Measurements from ENCODE around the gene LRRC18. TPM values are rescaled to one million over a fixed set of nuclear protein-coding genes. Genes with fewer than 3 reads are reported as not detected.

Gene LRRC18
- not detected in 2 replicates for total RNA-seq (2021)
- long read RNA-seq = 0 reads

GRCh38 chr10:48939790-48940325 lies at the start of gene LRRC18:
LRRC18 (minus strand) TSS chr10:48939840; CDS start chr10:48914155, 25,685 bp downstream.
- Mint-ChIP-seq H3K9me3 (no peaks in the 10 kb centered on the region), H3K4me1 (peaks cover 4 to 11% of the 10 kb centered on the region in 2 experiments; a peak in 3 of 4 replicates), H3K27ac (no peak within 1 kb of the TSS), H3K36me3 (ENCODE audit: insufficient read depth in 1 of 3, low read depth in 3 of 3) (no peaks in the 10 kb centered on the region), H3K4me3 (no peak within 1 kb of the TSS), H3K27me3 (ENCODE audit: low read depth) (peaks cover 3% of the 10 kb centered on the region; the same call in 1 of the 2 replicates)
- Histone ChIP-seq H3K27ac (ENCODE audit: insufficient read length, low read depth, low read length) (no peak within 1 kb of the TSS), H4K5ac (ENCODE audit: insufficient read length, low read depth, low read length) (no peak within 1 kb of the TSS), H3T11ph (ENCODE audit: low read length) (no peak within 1 kb of the TSS), H3K4me1 (ENCODE audit: insufficient read depth, low read length) (no peaks in the 10 kb centered on the region), H3K18ac (ENCODE audit: insufficient read length, low read depth, low read length) (no peak within 1 kb of the TSS), H3K23ac (ENCODE audit: insufficient read length, low read depth, low read length) (no peak within 1 kb of the TSS), H2AFZ (ENCODE audit: low read length) (no peak within 1 kb of the TSS), H4K20me1 (ENCODE audit: control insufficient read depth, insufficient read depth, insufficient read length) (no peaks in the 10 kb centered on the region), H3K14ac (ENCODE audit: insufficient read depth, low read length) (no peak within 1 kb of the TSS), H3K79me2 (ENCODE audit: insufficient read depth, low read length) (no peaks in the 10 kb centered on the region), H3K9ac (ENCODE audit: extremely low read depth, insufficient read length, low read length) (no peak within 1 kb of the TSS), H3K4me2 (ENCODE audit: insufficient read depth, insufficient read length, low read length) (no peak within 1 kb of the TSS), H3K23me2 (ENCODE audit: insufficient read length, low read depth, low read length, poor library complexity, severe bottlenecking) (no peaks in the 10 kb centered on the region), H2AK5ac (ENCODE audit: insufficient read length, low read length) (no peak within 1 kb of the TSS), H2BK15ac (ENCODE audit: low read depth, low read length) (no peak within 1 kb of the TSS), H3K56ac (ENCODE audit: insufficient read length, low read depth, low read length) (no peak within 1 kb of the TSS), H2BK12ac (ENCODE audit: insufficient read length, low read depth, low read length) (no peak within 1 kb of the TSS), H3K79me1 (ENCODE audit: insufficient read depth, low read depth, low read length, poor library complexity, severe bottlenecking) (no peaks in the 10 kb centered on the region), H2BK20ac (ENCODE audit: low read depth, low read length, poor library complexity, severe bottlenecking) (no peak within 1 kb of the TSS), H2BK5ac (ENCODE audit: insufficient read length, low read length) (no peak within 1 kb of the TSS), H2BK120ac (ENCODE audit: low read depth, low read length, poor library complexity, severe bottlenecking) (no peak within 1 kb of the TSS), H3K27me3 (ENCODE audit: insufficient read depth, low read length) (no peaks in the 10 kb centered on the region), H3K9me3 (ENCODE audit: control insufficient read depth, low read depth, low read length) (no peaks in the 10 kb centered on the region), H3K4ac (ENCODE audit: low read depth, low read length) (no peak within 1 kb of the TSS), H4K8ac (replicated peaks; ENCODE audit: insufficient read length, low read depth, low read length) (no peak within 1 kb of the TSS), H4K91ac (ENCODE audit: insufficient read length, low read depth, low read length) (no peak within 1 kb of the TSS)
- no CpG with 5 or more reads among the region's 2 CpGs for WGBS (ENCODE audit: extremely low coverage, insufficient read length, low lambda C conversion rate)
- peak; percentile 4 for DNase-seq
- TF ChIP-seq, protein P1, sequence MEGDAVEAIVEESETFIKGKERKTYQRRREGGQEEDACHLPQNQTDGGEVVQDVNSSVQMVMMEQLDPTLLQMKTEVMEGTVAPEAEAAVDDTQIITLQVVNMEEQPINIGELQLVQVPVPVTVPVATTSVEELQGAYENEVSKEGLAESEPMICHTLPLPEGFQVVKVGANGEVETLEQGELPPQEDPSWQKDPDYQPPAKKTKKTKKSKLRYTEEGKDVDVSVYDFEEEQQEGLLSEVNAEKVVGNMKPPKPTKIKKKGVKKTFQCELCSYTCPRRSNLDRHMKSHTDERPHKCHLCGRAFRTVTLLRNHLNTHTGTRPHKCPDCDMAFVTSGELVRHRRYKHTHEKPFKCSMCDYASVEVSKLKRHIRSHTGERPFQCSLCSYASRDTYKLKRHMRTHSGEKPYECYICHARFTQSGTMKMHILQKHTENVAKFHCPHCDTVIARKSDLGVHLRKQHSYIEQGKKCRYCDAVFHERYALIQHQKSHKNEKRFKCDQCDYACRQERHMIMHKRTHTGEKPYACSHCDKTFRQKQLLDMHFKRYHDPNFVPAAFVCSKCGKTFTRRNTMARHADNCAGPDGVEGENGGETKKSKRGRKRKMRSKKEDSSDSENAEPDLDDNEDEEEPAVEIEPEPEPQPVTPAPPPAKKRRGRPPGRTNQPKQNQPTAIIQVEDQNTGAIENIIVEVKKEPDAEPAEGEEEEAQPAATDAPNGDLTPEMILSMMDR (conservative IDR thresholded peaks at IDR 0.05) = no peak

Data from H9 (cell line).